Panc1 (cell line): ENCODE results near the gene NHSL1.

ENCODE experiments used
- SIN3A ChIP-seq: IDR thresholded peaks from 2 replicates; pipeline ENCODE4 v1.6.1; 2012; ENCODE audit warnings: low read depth, mild to moderate bottlenecking, low read length, moderate library complexity, borderline replicate concordance; ENCODE audit not compliant: insufficient read depth
- TCF7L2 ChIP-seq: IDR thresholded peaks from 2 replicates; pipeline ENCODE4 v1.6.1; 2011; ENCODE audit warnings: mild to moderate bottlenecking, low read depth, low read length, inconsistent platforms
- TF ChIP-seq, protein P1 (sequence below): fragments of 450-650 bp; IDR thresholded peaks from 2 replicates; pipeline ENCODE4 v1.5.1; 2017; ENCODE audit warnings: mild to moderate bottlenecking
- TF ChIP-seq, protein P2 (sequence below), 2 experiments: IDR thresholded peaks; 2 replicates each; pipeline ENCODE4 v1.6.1; 2011 to 2012; ENCODE audit warnings: low read depth in 2 of 2, control low read depth in 1 of 2, low read length in 1 of 2, mild to moderate bottlenecking in 1 of 2, moderate library complexity in 1 of 2; ENCODE audit not compliant: insufficient read depth in 1 of 2

DNA sequence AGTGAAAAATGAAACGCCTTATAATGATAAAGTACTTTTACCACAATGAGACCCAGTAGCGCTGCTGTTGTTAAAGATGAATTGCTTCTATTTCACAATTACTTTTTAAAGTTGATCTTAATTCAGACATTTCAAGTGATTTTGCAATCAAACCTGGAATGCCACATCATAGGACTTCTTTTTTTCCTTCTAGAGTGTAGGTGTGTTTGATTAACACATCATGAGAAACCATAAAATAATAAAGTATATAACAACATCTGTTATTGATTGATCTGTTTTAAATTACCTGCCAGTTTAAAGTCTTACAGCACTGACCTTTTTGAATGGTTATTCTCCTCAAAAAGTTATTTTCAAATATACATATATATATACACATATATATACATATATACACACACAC, 56.6 kb downstream of the NHSL1 start:
- TF ChIP-seq, protein P1, sequence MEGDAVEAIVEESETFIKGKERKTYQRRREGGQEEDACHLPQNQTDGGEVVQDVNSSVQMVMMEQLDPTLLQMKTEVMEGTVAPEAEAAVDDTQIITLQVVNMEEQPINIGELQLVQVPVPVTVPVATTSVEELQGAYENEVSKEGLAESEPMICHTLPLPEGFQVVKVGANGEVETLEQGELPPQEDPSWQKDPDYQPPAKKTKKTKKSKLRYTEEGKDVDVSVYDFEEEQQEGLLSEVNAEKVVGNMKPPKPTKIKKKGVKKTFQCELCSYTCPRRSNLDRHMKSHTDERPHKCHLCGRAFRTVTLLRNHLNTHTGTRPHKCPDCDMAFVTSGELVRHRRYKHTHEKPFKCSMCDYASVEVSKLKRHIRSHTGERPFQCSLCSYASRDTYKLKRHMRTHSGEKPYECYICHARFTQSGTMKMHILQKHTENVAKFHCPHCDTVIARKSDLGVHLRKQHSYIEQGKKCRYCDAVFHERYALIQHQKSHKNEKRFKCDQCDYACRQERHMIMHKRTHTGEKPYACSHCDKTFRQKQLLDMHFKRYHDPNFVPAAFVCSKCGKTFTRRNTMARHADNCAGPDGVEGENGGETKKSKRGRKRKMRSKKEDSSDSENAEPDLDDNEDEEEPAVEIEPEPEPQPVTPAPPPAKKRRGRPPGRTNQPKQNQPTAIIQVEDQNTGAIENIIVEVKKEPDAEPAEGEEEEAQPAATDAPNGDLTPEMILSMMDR = no peak
- TF ChIP-seq, protein P2, sequence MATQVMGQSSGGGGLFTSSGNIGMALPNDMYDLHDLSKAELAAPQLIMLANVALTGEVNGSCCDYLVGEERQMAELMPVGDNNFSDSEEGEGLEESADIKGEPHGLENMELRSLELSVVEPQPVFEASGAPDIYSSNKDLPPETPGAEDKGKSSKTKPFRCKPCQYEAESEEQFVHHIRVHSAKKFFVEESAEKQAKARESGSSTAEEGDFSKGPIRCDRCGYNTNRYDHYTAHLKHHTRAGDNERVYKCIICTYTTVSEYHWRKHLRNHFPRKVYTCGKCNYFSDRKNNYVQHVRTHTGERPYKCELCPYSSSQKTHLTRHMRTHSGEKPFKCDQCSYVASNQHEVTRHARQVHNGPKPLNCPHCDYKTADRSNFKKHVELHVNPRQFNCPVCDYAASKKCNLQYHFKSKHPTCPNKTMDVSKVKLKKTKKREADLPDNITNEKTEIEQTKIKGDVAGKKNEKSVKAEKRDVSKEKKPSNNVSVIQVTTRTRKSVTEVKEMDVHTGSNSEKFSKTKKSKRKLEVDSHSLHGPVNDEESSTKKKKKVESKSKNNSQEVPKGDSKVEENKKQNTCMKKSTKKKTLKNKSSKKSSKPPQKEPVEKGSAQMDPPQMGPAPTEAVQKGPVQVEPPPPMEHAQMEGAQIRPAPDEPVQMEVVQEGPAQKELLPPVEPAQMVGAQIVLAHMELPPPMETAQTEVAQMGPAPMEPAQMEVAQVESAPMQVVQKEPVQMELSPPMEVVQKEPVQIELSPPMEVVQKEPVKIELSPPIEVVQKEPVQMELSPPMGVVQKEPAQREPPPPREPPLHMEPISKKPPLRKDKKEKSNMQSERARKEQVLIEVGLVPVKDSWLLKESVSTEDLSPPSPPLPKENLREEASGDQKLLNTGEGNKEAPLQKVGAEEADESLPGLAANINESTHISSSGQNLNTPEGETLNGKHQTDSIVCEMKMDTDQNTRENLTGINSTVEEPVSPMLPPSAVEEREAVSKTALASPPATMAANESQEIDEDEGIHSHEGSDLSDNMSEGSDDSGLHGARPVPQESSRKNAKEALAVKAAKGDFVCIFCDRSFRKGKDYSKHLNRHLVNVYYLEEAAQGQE (IDR thresholded peaks at IDR 0.05; ENCODE audit: insufficient read depth in 1 of 2, low read depth in 2 of 2, low read length in 1 of 2) = no peak
- TF ChIP-seq SIN3A (no peak), TCF7L2 (no peak)
